Measurements from ENCODE around the gene FBXL19. TPM values are rescaled to one million over a fixed set of nuclear protein-coding genes. Genes with fewer than 3 reads are reported as not detected.

Gene FBXL19
- total RNA-seq, 1 donor from 2014 or later = 66.9 TPM

DNA sequence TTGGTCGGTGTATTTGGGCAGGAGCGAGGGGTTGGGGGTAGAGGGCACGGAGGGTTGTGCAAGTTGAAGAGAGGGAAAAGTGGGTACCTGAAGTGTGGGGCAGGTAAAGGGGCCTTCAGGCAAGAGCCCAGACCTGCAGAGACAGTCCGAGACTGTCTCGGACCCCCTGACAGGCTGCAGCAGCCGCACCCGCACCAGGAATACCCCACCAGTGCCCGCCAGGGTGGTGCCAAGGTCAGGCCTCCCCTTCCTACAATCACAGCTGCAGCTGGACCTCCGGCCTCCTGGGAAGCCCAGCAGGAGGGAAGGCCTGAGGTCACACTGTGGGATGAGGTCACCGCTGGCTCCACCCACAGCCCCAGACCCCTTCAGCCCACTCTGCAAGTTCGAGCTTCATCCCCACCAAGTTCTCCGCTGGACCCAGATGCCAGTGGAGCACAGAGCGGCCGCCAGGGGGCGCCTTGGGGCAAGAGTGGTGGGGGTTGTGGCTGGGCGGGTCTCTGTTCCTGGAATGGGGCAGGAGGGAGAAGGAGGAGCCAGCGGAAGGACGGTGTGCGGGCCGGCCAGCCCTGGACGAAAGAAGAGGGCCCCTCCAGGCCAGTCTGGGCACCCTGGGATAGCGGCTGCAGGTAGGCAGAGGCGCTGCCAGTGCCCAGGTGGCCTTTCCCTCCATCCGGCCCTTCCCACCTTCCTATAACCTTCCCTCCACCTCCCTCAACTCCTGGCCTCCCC is 61.5 kb downstream of the FBXL19 start, which contains the start of gene HSD3B7:
HSD3B7 (plus strand) TSS at position 539 of the 732 bp plus-strand sequence. CDS start 452 bp downstream, outside the sequence.
- Histone ChIP-seq H3K27ac (peak within 1 kb of the TSS; percentile 14 to 50), H3K9me3 (no peaks in the 10 kb centered on the region), H3K27me3 (no peaks in the 10 kb centered on the region), H3K4me3 (peak within 1 kb of the TSS; percentile 43 to 59), H3K36me3 (peaks cover 26 to 45% of the 10 kb centered on the region in 2 donors), H3K4me1 (peaks cover 3 to 11% of the 10 kb centered on the region in 2 donors)
- peak; percentile 69 to 95 for DNase-seq (ENCODE audit: low spot score in 2 of 2)
- TF ChIP-seq, protein P1, sequence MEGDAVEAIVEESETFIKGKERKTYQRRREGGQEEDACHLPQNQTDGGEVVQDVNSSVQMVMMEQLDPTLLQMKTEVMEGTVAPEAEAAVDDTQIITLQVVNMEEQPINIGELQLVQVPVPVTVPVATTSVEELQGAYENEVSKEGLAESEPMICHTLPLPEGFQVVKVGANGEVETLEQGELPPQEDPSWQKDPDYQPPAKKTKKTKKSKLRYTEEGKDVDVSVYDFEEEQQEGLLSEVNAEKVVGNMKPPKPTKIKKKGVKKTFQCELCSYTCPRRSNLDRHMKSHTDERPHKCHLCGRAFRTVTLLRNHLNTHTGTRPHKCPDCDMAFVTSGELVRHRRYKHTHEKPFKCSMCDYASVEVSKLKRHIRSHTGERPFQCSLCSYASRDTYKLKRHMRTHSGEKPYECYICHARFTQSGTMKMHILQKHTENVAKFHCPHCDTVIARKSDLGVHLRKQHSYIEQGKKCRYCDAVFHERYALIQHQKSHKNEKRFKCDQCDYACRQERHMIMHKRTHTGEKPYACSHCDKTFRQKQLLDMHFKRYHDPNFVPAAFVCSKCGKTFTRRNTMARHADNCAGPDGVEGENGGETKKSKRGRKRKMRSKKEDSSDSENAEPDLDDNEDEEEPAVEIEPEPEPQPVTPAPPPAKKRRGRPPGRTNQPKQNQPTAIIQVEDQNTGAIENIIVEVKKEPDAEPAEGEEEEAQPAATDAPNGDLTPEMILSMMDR (IDR thresholded peaks at IDR 0.05) = peak; percentile 94 to 95 (median 95)
- intact Hi-C loops (cut with DNase I) = loop anchor here (1.0 kb wide), 4 partner anchors 48 to 883 kb away; partner anchors contain the start of gene STX4

- H3K27ac ChIP-seq = peak overlapping the region; percentile 14 to 50
- H3K36me3 ChIP-seq = peaks cover 18 to 38% of the 10 kb centered on the region in 2 donors
- DNase-seq (ENCODE audit: low spot score in 2 of 2) = no peak
- no peaks in the 10 kb centered on the region for H3K9me3 ChIP-seq
- H3K4me3 ChIP-seq = peak overlapping the region; percentile 43 to 59
- no peaks in the 10 kb centered on the region for H3K27me3 ChIP-seq
- intact Hi-C loops (cut with DNase I) = loop anchor here (1.0 kb wide), 4 partner anchors 48 to 883 kb away; partner anchors contain the start of gene STX4
- H3K4me1 ChIP-seq = peaks cover 3 to 11% of the 10 kb centered on the region in 2 donors
- TF ChIP-seq, protein P1 (IDR thresholded peaks at IDR 0.05) = no peak
Measured at GRCh38 chr16:30985401-30986128, 62.2 kb downstream of the FBXL19 start.

DNA sequence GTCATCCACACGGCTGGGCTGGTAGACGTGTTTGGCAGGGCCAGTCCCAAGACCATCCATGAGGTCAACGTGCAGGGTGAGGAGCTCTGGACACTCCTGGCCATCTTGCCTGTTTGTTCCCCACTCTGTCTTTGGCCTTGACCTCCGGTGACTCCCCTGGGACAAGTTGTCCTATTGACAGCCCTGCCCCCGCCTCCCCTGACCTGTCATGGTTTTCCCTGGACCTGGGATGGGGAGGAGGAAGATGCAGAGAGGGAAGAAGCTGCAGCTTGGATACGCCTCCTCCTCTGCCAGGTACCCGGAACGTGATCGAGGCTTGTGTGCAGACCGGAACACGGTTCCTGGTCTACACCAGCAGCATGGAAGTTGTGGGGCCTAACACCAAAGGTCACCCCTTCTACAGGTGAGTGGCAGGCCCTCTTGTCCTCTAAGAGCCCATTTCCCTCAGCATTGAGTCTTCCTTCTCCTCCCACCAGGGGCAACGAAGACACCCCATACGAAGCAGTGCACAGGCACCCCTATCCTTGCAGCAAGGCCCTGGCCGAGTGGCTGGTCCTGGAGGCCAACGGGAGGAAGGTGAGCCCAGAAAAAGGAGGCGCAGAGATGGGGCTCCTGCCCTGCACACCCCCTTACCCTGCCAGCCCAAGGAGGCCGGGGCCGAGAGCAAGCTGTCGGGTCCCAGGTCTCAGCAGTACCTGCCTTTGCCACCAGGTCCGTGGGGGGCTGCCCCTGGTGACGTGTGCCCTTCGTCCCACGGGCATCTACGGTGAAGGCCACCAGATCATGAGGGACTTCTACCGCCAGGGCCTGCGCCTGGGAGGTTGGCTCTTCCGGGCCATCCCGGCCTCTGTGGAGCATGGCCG is 63.0 kb downstream of the FBXL19 start:
- Histone ChIP-seq H3K4me1 (peaks cover 3 to 11% of the 10 kb centered on the region in 2 donors), H3K27me3 (no peaks in the 10 kb centered on the region), H3K36me3 (peaks cover 12 to 30% of the 10 kb centered on the region in 2 donors), H3K4me3 (peak overlapping the region in 1 of 2 donors; percentile 43), H3K27ac (no peak overlapping the region), H3K9me3 (no peaks in the 10 kb centered on the region)
- intact Hi-C loops (cut with DNase I) = no loop called here
- TF ChIP-seq, protein P1 (IDR thresholded peaks at IDR 0.05) = no peak
- no peak for DNase-seq (ENCODE audit: low spot score in 2 of 2)

DNA sequence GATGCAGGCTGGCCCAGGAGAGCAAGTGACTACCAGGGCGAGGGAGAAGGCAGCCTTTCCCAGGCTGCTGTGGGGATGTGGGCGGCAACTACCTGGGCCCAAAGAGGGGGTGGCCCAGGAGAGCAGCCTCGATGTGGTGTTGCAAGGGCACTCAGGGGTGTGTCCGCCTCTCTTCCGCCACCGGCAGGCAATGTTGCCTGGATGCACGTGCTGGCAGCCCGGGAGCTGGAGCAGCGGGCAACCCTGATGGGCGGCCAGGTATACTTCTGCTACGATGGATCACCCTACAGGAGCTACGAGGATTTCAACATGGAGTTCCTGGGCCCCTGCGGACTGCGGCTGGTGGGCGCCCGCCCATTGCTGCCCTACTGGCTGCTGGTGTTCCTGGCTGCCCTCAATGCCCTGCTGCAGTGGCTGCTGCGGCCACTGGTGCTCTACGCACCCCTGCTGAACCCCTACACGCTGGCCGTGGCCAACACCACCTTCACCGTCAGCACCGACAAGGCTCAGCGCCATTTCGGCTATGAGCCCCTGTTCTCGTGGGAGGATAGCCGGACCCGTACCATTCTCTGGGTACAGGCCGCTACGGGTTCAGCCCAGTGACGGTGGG is 64.3 kb downstream of the FBXL19 start:
- intact Hi-C loops (cut with DNase I) = no loop called here
- TF ChIP-seq, protein P1 (IDR thresholded peaks at IDR 0.05) = no peak
- H3K27me3 ChIP-seq = no peaks in the 10 kb centered on the region
- H3K4me1 ChIP-seq = peaks cover 3 to 11% of the 10 kb centered on the region in 2 donors
- no peaks in the 10 kb centered on the region for H3K9me3 ChIP-seq
- no peak overlapping the region for H3K4me3 ChIP-seq
- no peak for DNase-seq (ENCODE audit: low spot score in 2 of 2)
- peaks cover 7 to 17% of the 10 kb centered on the region in 2 donors for H3K36me3 ChIP-seq
- no peak overlapping the region for H3K27ac ChIP-seq
